ENCODE measurements around the gene XRCC5. TPM values are rescaled to one million over a fixed set of nuclear protein-coding genes. Genes with fewer than 3 reads are reported as not detected.
A peak's percentile ranks its signal among the peaks of the same experiment; 100 is the strongest.

Gene XRCC5
- total RNA-seq, 2 donors from 2014 or later = 487 to 501 TPM

GRCh38 chr2:216159144-216159543 lies 50.0 kb downstream of the XRCC5 start:
- DNase-seq (ENCODE audit: low spot score in 2 of 2) = no peak
- Mint-ChIP-seq H3K9me3 (no peaks in the 10 kb centered on the region), H3K36me3 (peaks cover 12 to 38% of the 10 kb centered on the region in 2 donors), H3K27ac (no peak overlapping the region)
- ATAC-seq = no peak

DNA sequence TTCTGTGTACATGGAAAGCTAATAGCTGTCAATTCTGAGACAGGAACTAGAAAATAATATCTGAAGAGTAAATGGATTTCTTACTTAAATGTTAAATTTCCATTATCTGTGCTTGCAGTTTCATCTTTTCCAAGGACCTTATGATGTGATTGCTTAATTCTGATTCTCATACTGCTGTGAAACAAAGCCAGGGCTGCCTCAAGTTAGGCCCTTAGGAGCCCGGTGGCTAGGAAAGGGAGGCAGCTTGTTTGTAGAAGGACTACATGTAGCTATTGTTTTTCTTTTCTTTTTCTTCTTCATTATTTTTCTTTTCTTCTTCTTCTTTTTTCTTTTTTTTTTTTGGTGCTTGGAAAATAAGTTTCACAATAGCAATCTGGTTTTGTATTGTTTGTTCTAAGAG lies 50.5 kb downstream of the XRCC5 start:
- ATAC-seq (no peak), DNase-seq (ENCODE audit: low spot score in 2 of 2) (no peak)
- Mint-ChIP-seq H3K27ac (peak overlapping the region in 1 of 2 donors; percentile 73), H3K9me3 (no peaks in the 10 kb centered on the region), H3K36me3 (peaks cover 17 to 43% of the 10 kb centered on the region in 2 donors)

GRCh38 chr2:216160786-216161185 lies 51.6 kb downstream of the XRCC5 start:
- no peak for ATAC-seq
- H3K9me3 Mint-ChIP-seq = no peaks in the 10 kb centered on the region
- H3K27ac Mint-ChIP-seq = no peak overlapping the region
- H3K36me3 Mint-ChIP-seq = peaks cover 25 to 54% of the 10 kb centered on the region in 2 donors
- no peak for DNase-seq (ENCODE audit: low spot score in 2 of 2)

DNA sequence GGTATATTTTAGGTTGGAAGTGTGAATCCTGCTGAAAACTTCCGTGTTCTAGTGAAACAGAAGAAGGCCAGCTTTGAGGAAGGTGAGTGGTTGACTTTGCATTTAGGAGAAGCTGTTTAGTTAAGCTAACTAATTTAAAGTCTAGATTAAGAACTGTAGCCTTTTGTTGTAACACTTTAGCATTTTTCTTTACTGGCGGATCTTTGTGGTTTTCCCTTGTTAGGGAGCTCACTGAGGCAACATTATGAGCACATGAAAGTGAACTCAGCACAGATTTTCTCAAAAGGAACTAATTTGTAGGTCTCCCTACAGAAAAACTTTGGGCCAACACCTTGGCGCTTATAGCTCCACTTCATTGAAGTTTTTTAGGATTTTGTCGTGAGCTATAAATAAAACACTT lies 52.8 kb downstream of the XRCC5 start:
- no peaks in the 10 kb centered on the region for H3K9me3 Mint-ChIP-seq
- ATAC-seq (no peak), DNase-seq (ENCODE audit: low spot score in 2 of 2) (no peak)
- peak overlapping the region in 1 of 2 donors; percentile 72 for H3K27ac Mint-ChIP-seq
- H3K36me3 Mint-ChIP-seq = peaks cover 25 to 52% of the 10 kb centered on the region in 2 donors

GRCh38 chr2:216163518-216163917 lies 54.4 kb downstream of the XRCC5 start:
- no peaks in the 10 kb centered on the region for H3K9me3 Mint-ChIP-seq
- DNase-seq (ENCODE audit: low spot score in 2 of 2) (no peak), ATAC-seq (no peak)
- H3K36me3 Mint-ChIP-seq = peaks cover 27 to 68% of the 10 kb centered on the region in 2 donors
- H3K27ac Mint-ChIP-seq = peak overlapping the region in 1 of 2 donors; percentile 70

DNA sequence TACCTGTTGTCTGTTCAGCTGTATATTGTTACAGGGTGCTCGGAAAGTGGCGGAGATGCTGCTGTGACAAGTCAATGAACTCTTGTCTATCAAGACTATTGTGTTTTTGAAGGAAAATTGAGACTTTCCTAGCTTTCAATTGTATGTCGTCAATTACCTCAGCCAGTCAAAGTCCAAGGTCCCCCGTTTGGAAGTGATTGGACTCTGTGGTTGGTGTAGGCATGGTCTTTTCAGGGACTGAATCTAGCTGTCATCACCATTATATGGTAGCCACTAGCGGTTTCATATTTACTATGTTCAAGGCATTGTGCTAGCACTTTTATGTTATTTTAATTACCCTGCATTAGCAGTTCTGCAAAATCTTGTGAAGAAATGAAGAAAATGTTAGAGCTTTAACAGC lies 54.9 kb downstream of the XRCC5 start:
- DNase-seq (ENCODE audit: low spot score in 2 of 2) (no peak), ATAC-seq (no peak)
- H3K36me3 Mint-ChIP-seq = peaks cover 33 to 72% of the 10 kb centered on the region in 2 donors
- H3K9me3 Mint-ChIP-seq = no peaks in the 10 kb centered on the region
- H3K27ac Mint-ChIP-seq = peak overlapping the region; percentile 70 to 76

GRCh38 chr2:216164576-216164975 lies 55.4 kb downstream of the XRCC5 start:
- H3K36me3 Mint-ChIP-seq = peaks cover 35 to 72% of the 10 kb centered on the region in 2 donors
- no peak for DNase-seq (ENCODE audit: low spot score in 2 of 2)
- H3K27ac Mint-ChIP-seq = peak overlapping the region in 1 of 2 donors; percentile 76

DNA sequence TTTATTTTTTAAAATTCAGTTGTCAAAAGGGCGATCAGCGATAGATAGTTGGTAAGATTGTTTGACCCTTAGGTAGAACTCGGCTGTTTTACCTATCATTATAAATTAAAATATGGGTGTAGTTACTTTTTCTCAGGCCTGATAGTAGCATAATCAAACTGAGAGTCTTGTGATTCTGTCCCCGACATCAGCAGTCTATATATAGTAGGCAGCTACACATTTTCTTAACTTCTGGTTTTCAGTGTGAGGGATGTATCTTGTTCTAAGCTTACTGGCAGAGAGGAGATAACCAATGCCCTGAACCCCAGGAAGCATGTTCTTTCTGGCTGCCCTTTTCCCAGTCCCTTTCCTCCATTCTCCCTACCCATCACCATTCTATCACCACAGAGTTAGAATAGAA lies 56.6 kb downstream of the XRCC5 start:
- Mint-ChIP-seq H3K9me3 (no peaks in the 10 kb centered on the region), H3K36me3 (peaks cover 39 to 78% of the 10 kb centered on the region in 2 donors), H3K27ac (no peak overlapping the region)
- DNase-seq (ENCODE audit: low spot score in 2 of 2) (no peak), ATAC-seq (no peak)

More at GRCh38 chr2:216164576-216164975, 55.4 kb downstream of the XRCC5 start:
- no peaks in the 10 kb centered on the region for H3K9me3 Mint-ChIP-seq
- ATAC-seq = no peak

GRCh38 chr2:216169087-216169486 lies 59.9 kb downstream of the XRCC5 start:
- H3K27ac Mint-ChIP-seq = peak overlapping the region in 1 of 2 donors; percentile 16
- DNase-seq (ENCODE audit: low spot score in 2 of 2) = no peak
- no peaks in the 10 kb centered on the region for H3K9me3 Mint-ChIP-seq
- peaks cover 38 to 77% of the 10 kb centered on the region in 2 donors for H3K36me3 Mint-ChIP-seq
- ATAC-seq = no peak

DNA sequence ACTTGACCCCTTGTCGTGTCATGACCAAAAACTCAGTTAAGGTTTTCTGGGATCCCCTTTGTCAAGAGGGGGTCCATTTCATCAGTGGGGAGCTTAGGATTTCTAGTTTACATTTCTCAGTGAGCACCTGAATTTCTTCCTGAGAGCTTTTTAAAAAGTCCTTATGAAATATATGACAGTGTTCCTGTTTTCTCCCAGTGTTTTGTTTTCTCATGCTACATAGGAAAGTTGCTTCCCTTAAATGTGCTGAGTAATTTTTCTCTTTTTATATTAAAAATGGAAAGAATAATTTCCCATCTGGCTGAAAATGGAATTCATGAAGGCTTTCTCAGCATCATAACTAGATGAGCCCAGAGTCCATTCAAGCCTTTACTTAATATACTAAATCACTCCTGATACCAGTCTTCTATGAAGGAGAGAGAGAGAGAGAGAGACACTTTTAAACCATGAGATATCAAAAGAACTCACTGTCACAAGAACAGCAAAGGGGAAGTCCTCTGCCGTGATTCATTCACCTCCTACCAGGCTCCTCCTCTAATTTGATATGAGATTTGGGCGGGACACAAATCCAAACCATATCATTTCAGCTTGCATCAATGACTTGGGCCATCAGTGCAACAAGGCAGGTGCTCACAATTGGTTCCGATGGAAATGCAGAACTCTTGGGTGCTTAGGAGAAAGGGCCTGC lies 61.1 kb downstream of the XRCC5 start:
- Mint-ChIP-seq H3K36me3 (peaks cover 35 to 77% of the 10 kb centered on the region in 2 donors), H3K27ac (peak overlapping the region in 1 of 2 donors; percentile 56), H3K9me3 (peaks cover 0 to 6% of the 10 kb centered on the region in 2 donors)
- ATAC-seq (peak; percentile 56 to 58), DNase-seq (ENCODE audit: low spot score in 2 of 2) (no peak)

DNA sequence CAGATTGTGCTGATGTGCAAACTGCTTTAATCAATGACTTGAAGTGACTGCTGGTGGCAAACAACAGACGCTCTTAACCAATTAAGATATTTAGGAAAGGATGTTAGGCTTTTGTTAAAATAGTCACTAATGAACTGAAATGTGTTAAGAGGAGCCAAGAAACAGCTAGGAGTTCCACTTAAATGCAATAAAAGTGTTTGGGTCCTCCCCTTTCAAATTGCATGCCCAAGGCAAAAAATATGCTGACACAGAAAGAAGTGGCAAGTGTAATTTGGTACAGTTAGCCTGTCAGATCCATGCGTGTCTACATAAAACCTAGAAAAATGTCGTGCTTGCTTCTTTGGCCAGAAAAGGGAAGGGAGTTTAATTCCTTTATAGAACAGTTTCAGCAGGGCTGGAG lies 61.9 kb downstream of the XRCC5 start:
- H3K27ac Mint-ChIP-seq = no peak overlapping the region
- H3K9me3 Mint-ChIP-seq = peaks cover 0 to 8% of the 10 kb centered on the region in 2 donors
- DNase-seq (ENCODE audit: low spot score in 2 of 2) = no peak
- no peak for ATAC-seq
- H3K36me3 Mint-ChIP-seq = peaks cover 38 to 78% of the 10 kb centered on the region in 2 donors

GRCh38 chr2:216172493-216172892 lies 63.3 kb downstream of the XRCC5 start:
- H3K27ac Mint-ChIP-seq = no peak overlapping the region
- peaks cover 0 to 8% of the 10 kb centered on the region in 2 donors for H3K9me3 Mint-ChIP-seq
- no peak for ATAC-seq
- H3K36me3 Mint-ChIP-seq = peaks cover 45 to 75% of the 10 kb centered on the region in 2 donors
- DNase-seq (ENCODE audit: low spot score in 2 of 2) = no peak

DNA sequence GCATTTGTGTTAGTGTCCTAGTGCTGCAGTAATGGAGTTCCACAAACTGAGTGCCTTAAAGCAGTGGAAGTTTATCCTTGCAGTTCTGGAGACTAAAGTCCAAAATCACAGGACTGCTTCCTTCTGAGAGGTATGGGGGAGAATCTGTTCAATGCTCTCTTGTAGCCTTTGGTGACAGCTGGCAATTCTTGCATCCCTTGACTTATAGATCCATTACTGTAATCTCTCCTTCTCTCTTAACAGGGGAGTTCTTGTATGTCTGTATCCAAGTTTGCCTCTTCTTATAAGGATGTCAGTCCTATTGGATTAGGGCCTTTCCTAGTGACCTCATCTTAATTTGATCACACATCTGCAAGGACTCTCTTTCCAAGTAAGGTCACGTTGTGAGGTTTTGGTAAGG lies 69.9 kb downstream of the XRCC5 start:
- ATAC-seq = no peak
- peaks cover 0 to 8% of the 10 kb centered on the region in 2 donors for H3K9me3 Mint-ChIP-seq
- no peak for DNase-seq (ENCODE audit: low spot score in 2 of 2)
- H3K27ac Mint-ChIP-seq = peak overlapping the region in 1 of 2 donors; percentile 34
- H3K36me3 Mint-ChIP-seq = peaks cover 43 to 64% of the 10 kb centered on the region in 2 donors

DNA sequence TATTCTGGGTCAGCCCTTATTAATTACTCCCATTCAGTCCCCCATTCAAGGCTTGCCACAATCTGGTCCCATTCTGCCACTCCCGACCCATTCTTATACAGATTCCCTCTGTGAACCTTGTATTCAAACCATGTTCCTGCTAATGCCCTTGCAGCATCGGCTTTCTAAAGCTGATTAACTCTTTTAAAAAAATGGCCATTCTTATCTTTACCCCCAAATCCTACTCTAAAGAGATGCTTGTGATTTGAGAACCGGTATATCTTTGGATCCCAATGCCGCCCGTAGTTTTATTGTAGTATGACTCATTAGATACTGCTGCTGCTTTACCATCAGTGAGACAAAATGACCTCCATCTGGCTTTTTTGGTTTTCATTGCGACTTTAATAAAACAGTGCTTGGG lies 72.2 kb downstream of the XRCC5 start:
- ATAC-seq (no peak), DNase-seq (ENCODE audit: low spot score in 2 of 2) (no peak)
- peak overlapping the region in 1 of 2 donors; percentile 81 for H3K27ac Mint-ChIP-seq
- peaks cover 29 to 63% of the 10 kb centered on the region in 2 donors for H3K36me3 Mint-ChIP-seq
- no peaks in the 10 kb centered on the region for H3K9me3 Mint-ChIP-seq

GRCh38 chr2:216181953-216182461 lies 72.9 kb downstream of the XRCC5 start:
- Mint-ChIP-seq H3K36me3 (peaks cover 24 to 59% of the 10 kb centered on the region in 2 donors), H3K27ac (peak overlapping the region in 1 of 2 donors; percentile 95), H3K9me3 (no peaks in the 10 kb centered on the region)
- ATAC-seq = peak in 1 of 2 donors; percentile 11
- DNase-seq (ENCODE audit: low spot score in 2 of 2) = no peak

GRCh38 chr2:216183462-216183861 lies 74.3 kb downstream of the XRCC5 start:
- Mint-ChIP-seq H3K9me3 (no peaks in the 10 kb centered on the region), H3K27ac (peak overlapping the region in 1 of 2 donors; percentile 18), H3K36me3 (peaks cover 22 to 67% of the 10 kb centered on the region in 2 donors)
- DNase-seq (ENCODE audit: low spot score in 2 of 2) = no peak
- no peak for ATAC-seq

DNA sequence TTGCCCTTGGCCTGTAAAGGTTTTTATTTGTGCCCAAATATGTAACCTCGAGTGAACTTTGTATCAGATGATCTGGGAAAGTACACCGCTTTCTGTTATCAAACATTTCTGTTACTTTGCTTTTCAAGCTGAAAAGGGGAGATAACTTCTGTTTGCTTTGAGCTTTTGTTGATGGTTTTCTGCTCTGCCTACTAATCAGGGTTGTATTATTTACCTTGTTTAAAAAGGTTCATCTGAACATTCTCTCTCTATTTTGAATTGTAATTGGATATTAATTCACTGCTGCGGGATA lies 79.4 kb downstream of the XRCC5 start:
- Mint-ChIP-seq H3K27ac (peak overlapping the region; percentile 39 to 56), H3K9me3 (no peaks in the 10 kb centered on the region), H3K36me3 (peaks cover 12 to 42% of the 10 kb centered on the region in 2 donors)
- ATAC-seq (no peak), DNase-seq (ENCODE audit: low spot score in 2 of 2) (no peak)

- DNase-seq (ENCODE audit: low spot score in 2 of 2) = no peak
These were observed 79.8 kb downstream of the XRCC5 start for GRCh38 chr2:216188956-216189355.

More at GRCh38 chr2:216188956-216189355, 79.8 kb downstream of the XRCC5 start:
- peaks cover 16 to 43% of the 10 kb centered on the region in 2 donors for H3K36me3 Mint-ChIP-seq
- ATAC-seq = peak in 1 of 2 donors; percentile 7
- H3K27ac Mint-ChIP-seq = peak overlapping the region; percentile 6 to 39
- peaks cover 0 to 2% of the 10 kb centered on the region in 2 donors for H3K9me3 Mint-ChIP-seq

Data from activated naive CD4-positive, alpha-beta T cell treated with anti-CD3 and anti-CD28 coated beads, Interleukin-2, amount 50 U/mL, for 72 hours (primary cell).